Kidney (tissue), 14 donors: ENCODE data around the gene PDE9A. TPM values are rescaled to one million over a fixed set of nuclear protein-coding genes. Genes with fewer than 3 reads are reported as not detected.

Source experiments
- DNase-seq, 5 donors: peaks; one replicate each; pipeline ENCODE4 v3.0.0-alpha.2; 2013 to 2020
- FAIRE-seq: peaks from 2 replicates; lab custom pipeline; 2012; peaks lifted over from hg19 to GRCh38; lab: Jason Lieb, UNC
- H3K27ac ChIP-seq, 2 donors: one replicate each; pipeline ENCODE4 v1.7.0; 2013; ENCODE audit warnings: low read depth in 2 of 2, low read length in 2 of 2, inconsistent platforms in 1 of 2
- H3K27me3 ChIP-seq: one replicate; pipeline ENCODE4 v1.7.1; 2013; ENCODE audit warnings: low read length, inconsistent platforms; ENCODE audit not compliant: control insufficient read depth, insufficient read depth
- H3K36me3 ChIP-seq, 3 donors: one replicate each; pipeline versions ENCODE4 v1.7.0 to v1.7.1; 2013; ENCODE audit warnings: low read length in 3 of 3, control low read depth in 1 of 3, inconsistent platforms in 1 of 3; ENCODE audit not compliant: insufficient read depth in 3 of 3, control insufficient read depth in 2 of 3
- H3K4me1 ChIP-seq, 3 donors: one replicate each; pipeline versions ENCODE4 v1.7.0 to v1.7.1; 2013; ENCODE audit warnings: low read length in 3 of 3, inconsistent platforms in 1 of 3, low read depth in 1 of 3; ENCODE audit not compliant: control insufficient read depth in 2 of 3, insufficient read depth in 2 of 3
- H3K4me3 ChIP-seq, 3 donors: one replicate each; pipeline versions ENCODE4 v1.7.0 to v1.8.1; 2013; ENCODE audit warnings: low read length in 3 of 3, control low read depth in 1 of 3, inconsistent platforms in 1 of 3
- H3K9ac ChIP-seq, 3 donors: one replicate each; pipeline versions ENCODE4 v1.7.0 to v1.7.1; 2013; ENCODE audit warnings: low read length in 3 of 3, control low read depth in 1 of 3, inconsistent platforms in 1 of 3
- H3K9me3 ChIP-seq, 3 donors: one replicate each; pipeline versions ENCODE4 v1.7.0 to v1.7.1; 2013; ENCODE audit warnings: low read length in 3 of 3, control low read depth in 1 of 3, inconsistent platforms in 1 of 3; ENCODE audit not compliant: control insufficient read depth in 2 of 3, insufficient read depth in 1 of 3
- CTCF ChIP-seq: IDR thresholded peaks from 3 replicates; pipeline ENCODE4 v1.5.1; 2012; ENCODE audit warnings: mild to moderate bottlenecking, moderate library complexity, borderline replicate concordance; ENCODE audit not compliant: insufficient read depth; ENCODE audit errors: extremely low read depth
- intact Hi-C: fragments of 100-400 bp; cut with DNase I; formaldehyde crosslinking; loops from one replicate; pipeline ENCODE4 v1.11.1; 2022
- polyA plus RNA-seq: library from polyadenylated mRNA; stranded (reverse); fragments of 350-450 nt; fragmentation: Illumina TruSeq; extraction: RNeasy Lipid Tissue Mini Kit (QIAGEN cat#74804); gene quantifications from one replicate; pipeline ENCODE4 v1.2.3, GENCODE V29; 2014; ENCODE audit warnings: low read depth, low replicate concordance; ENCODE audit not compliant: insufficient read depth
- total RNA-seq: library from RNA; stranded (reverse); fragmentation: NEBNext Ultra II Directional; extraction: Animal tissue kit (Norgen Biotek cat#: 25700); gene quantifications from one replicate; pipeline ENCODE4 v1.2.1, GENCODE V29; 2021
- donor health status: control.
- donor health status: control.
- donor health status: control.
- donor health status: control.
- donor health status: control.
- donor health status: DM: yes; HTN: yes; CAD: no.
- donor health status: Normal renal cell carcinoma (clear cell type).

PDE9A gene
- total and polyA plus RNA-seq, 2 donors from 2014 or later = 30.1 to 39.0 TPM

DNA sequence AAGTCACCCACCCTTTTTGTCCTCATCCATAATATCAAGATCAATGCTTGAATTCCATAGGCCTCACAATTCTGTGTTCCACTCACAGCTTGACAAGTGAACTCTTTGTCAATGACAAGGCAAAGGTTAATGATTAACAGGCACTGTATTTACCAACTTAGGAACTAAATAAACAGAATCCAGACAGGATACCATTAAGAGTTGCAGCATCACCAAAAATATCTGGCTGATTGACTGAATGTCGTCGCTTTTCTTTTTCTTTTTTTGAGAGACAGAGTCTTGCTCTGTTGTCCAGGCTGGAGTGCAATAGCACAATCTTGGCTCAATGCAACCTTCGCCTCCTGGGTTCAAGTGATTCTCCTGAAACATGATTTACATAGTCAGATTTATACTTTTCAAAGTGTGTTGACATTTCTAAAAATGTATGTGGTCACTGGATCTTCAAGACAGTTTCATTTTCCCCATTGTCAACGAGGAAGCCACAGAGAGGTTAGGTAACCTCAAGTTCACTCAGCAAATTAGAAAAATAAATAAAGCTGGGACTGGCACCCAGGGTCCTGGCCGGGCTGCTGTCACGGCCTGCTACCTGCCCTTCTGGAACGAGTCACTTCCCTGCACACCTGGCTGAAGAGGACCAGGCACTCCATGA, 81.0 kb downstream of the PDE9A start:
- Histone ChIP-seq H3K27me3 (no peaks in the 10 kb centered on the region), H3K9me3 (no peaks in the 10 kb centered on the region), H3K9ac (no peak overlapping the region), H3K27ac (peak overlapping the region in 1 of 2 donors; percentile 5), H3K4me1 (peaks cover 0 to 37% (median 29%) of the 10 kb centered on the region in 3 donors), H3K4me3 (no peak overlapping the region), H3K36me3 (no peaks in the 10 kb centered on the region)
- intact Hi-C loops = no loop called here
- TF ChIP-seq CTCF = no peak
- peak in 1 of 5 donors; percentile 1 for DNase-seq
- no peak for FAIRE-seq

DNA sequence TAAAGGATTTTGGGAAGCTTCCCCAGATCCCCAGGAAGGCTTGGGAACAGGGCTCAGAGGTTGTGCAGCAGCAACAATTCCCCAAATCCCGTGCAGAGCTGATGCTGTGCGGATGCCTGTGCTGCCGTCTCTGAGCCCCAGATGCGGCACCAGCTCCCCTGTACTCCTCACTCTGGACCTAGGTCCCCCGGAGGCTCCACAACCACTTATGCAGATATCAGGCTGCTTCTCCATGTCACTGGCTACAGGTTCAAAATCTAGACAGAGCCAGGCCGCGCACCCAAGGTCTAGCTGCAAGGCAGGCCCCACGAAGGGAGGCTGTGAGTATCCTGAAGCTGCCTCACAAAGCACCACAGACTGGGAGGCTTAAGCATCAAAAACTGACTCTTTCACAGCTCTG, 81.6 kb downstream of the PDE9A start:
- no peak for TF ChIP-seq CTCF
- no peak overlapping the region for H3K27ac ChIP-seq
- H3K9ac ChIP-seq = no peak overlapping the region
- H3K9me3 ChIP-seq = no peaks in the 10 kb centered on the region
- H3K4me3 ChIP-seq = no peak overlapping the region
- peak in 2 of 5 donors; percentile 1 to 54 for DNase-seq
- peaks cover 0 to 39% (median 32%) of the 10 kb centered on the region in 3 donors for H3K4me1 ChIP-seq
- no peaks in the 10 kb centered on the region for H3K27me3 ChIP-seq
- FAIRE-seq = no peak
- intact Hi-C loops = no loop called here
- no peaks in the 10 kb centered on the region for H3K36me3 ChIP-seq

DNA sequence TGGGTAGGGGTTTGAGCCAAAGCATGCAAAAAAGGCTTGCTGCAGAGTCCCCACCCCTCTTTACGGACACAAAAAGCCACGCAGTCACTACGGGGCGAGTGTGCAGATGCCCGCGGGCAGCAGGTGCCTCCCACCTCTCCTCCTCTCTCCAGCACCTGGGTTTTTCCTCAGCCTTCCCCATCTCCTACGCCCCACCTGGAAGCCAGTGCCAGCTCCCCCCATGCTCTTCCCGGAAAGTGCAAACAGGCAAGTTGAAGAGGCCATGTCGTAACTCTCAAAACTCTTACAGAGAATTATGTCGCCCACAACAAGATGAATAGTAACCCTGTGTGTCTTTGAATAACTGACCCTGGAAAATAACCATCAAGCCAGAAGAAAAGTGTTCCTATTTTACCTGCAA, 82.5 kb downstream of the PDE9A start:
- peaks cover 0 to 39% (median 33%) of the 10 kb centered on the region in 3 donors for H3K4me1 ChIP-seq
- H3K4me3 ChIP-seq = no peak overlapping the region
- H3K27ac ChIP-seq = no peak overlapping the region

More for the DNA sequence above, 82.5 kb downstream of the PDE9A start:
- no peak for TF ChIP-seq CTCF
- H3K9me3 ChIP-seq = no peaks in the 10 kb centered on the region
- intact Hi-C loops = no loop called here
- no peak for FAIRE-seq
- H3K36me3 ChIP-seq = no peaks in the 10 kb centered on the region
- H3K9ac ChIP-seq = no peak overlapping the region
- peak in 2 of 5 donors; percentile 6 to 46 for DNase-seq
- no peaks in the 10 kb centered on the region for H3K27me3 ChIP-seq
